K562 treated with DMSO at 1 percent for 24 hours (cell line): ENCODE results near the gene ZC3H6. TPM values are rescaled to one million over a fixed set of nuclear protein-coding genes. Genes with fewer than 3 reads are reported as not detected.

Experiments used
- total RNA-seq: library from RNA; unstranded; fragments of 300-600 nt; gene quantifications from 2 replicates; pipeline ENCODE4 v1.2.3, GENCODE V29; 2022; ENCODE audit warnings: low read depth; ENCODE audit not compliant: insufficient read depth

ZC3H6 gene
- total RNA-seq = 2.1 and 4.4 TPM in 2 replicates

GRCh38 chr2:112275311-112275886, at the start of gene ZC3H6:
TSS of gene ZC3H6 (plus strand) at chr2:112275597. CDS start at chr2:112275995, 398 bp downstream.

GRCh38 chr2:112254466-112255240, 20.7 kb upstream of the ZC3H6 start, which contains the start of gene ZC3H8:
TSS of gene ZC3H8 (minus strand) at chr2:112255042. CDS start at chr2:112254981, 61 bp downstream.

Other genes starting within 250 kb of the ZC3H6 start
- gene TMEM87B, start 220.3 kb upstream of the ZC3H6 start, total RNA-seq = 8.9 and 10.5 TPM in 2 replicates
- not detected in 2 replicates for gene FBLN7, start 137.2 kb upstream of the ZC3H6 start, total RNA-seq
- 6.2 and 8.4 TPM in 2 replicates for gene ZC3H8, start 20.6 kb upstream of the ZC3H6 start, total RNA-seq
- 0.06 TPM in 1 of 2 replicates, not detected in the other for gene RGPD8, start 158.0 kb downstream of the ZC3H6 start, total RNA-seq
- gene TTL, start 206.6 kb downstream of the ZC3H6 start, total RNA-seq = 18.6 and 20.1 TPM in 2 replicates